HG03175 (cell line): Measurements from ENCODE around the gene PRR36.

ENCODE experiments used
- ATAC-seq: cut with Tn5 transposase; IDR thresholded peaks from one replicate; pipeline ENCODE4 v1.9.1; 2021; ENCODE audit warnings: mild to moderate bottlenecking, moderate library complexity; ENCODE audit not compliant: unreplicated experiment

The PRR36 gene

DNA sequence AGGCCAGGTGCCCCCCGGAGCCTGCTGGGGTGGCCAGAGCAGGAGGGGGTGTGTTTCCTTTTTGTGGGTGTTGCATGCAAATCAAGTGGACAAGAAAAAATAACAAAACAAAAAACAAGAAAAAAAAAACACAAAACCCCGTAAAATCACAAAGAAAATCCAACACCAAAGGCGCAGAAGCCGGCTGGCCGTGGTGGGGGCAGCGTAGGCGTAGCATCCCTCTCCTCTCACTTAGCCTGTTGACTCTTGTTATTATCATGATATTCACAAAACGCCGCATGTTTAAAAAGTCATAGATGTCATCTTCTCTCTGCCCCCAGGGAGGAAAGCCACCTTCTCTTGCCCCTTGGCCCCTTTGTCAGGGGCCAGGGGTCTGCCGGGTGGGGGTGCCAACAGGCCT, 39.5 kb upstream of the PRR36 start:
- no peak for ATAC-seq

GRCh38 chr19:7912697-7913564, 38.7 kb upstream of the PRR36 start:
- no peak for ATAC-seq

GRCh38 chr19:7912144-7912696, 38.0 kb upstream of the PRR36 start:
- no peak for ATAC-seq

- no peak for ATAC-seq
Observed at GRCh38 chr19:7911508-7912143, 37.4 kb upstream of the PRR36 start.

GRCh38 chr19:7910321-7911161, 36.4 kb upstream of the PRR36 start:
- no peak for ATAC-seq

- no peak for ATAC-seq
Observed at GRCh38 chr19:7909471-7910067, 35.4 kb upstream of the PRR36 start.

DNA sequence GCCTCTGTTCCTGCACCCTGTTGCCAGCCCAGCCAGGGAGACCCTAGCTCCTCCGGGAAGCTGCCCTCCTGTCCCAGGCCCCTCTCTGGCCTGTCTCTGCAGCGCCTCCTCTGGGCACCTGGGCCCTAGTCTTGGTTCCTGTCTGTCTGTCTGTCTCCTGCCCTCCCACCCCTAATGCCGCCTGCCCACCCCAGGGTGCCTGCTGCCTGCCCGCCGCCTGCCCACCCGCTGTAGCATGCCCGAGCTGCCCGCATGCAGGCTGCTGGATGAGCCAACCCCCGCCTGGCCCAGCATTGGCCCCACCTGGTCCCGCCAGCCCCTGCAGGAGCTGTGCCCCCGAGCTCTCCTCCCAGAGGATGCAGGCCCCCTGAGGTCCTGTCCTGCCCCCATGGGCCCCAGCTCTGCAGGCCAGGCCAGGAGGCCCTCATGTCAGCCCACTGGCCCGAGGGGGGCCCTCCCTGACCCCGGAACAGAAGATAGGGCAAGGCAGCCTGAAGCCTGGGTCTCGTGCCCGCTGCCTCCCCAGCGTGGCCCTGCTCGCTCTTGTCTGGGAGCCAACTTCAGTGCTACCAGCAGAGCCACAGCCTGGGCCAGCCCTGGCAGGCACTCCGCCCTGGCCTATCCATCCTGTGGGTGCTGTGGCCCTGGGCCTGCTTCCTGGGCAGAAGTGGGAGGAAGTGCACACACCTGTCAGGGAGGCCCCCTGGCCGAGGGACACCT, 34.7 kb upstream of the PRR36 start:
- ATAC-seq = no peak

- ATAC-seq = no peak
Observed at GRCh38 chr19:7908078-7908699, 34.0 kb upstream of the PRR36 start.

DNA sequence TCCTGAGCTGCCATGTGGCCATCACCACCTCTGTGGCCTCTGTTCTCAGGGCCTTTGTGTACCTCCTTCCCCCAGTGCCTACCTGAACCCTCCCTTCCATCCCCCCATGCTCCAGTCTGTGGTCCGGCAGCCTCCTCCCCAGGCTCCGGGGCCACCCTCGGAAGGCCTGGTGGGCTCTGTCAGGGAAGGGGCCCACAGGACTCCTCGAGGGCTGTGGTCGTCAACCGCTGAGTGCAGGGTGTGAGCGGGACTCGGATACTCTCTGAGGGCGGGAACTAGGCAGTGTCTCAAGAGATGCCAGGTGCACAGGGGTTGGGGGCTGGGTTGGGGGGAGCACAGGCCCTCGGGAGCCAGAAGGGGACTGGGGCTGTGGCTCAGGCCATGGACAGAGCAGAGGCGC, 33.4 kb upstream of the PRR36 start:
- no peak for ATAC-seq

DNA sequence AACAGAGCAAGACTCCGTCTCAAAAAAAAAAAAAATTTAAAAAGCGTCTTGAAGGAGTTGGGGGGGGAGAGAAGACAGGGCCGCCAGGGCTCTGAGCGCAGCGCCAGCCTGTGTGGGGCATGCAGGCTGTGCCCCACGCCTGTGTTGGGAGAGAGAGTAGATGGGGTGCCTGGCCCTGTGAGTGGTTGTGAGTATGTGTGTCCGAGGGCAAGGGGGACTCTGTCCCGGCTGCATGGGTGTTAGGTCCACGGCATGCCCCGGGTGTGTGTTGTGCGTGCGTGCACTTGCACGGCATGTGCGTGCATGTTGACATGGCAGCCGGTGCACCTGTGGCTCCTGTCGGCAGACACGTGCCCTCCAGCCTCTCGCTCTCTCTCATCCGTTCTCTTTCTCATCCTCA, 32.9 kb upstream of the PRR36 start:
- ATAC-seq = no peak

- ATAC-seq = no peak
Observed at GRCh38 chr19:7905859-7906258, 31.7 kb upstream of the PRR36 start.

- ATAC-seq = no peak
Observed at GRCh38 chr19:7905268-7905667, 31.1 kb upstream of the PRR36 start.

- ATAC-seq = peak; percentile 28
Observed at GRCh38 chr19:7904074-7905020, 30.2 kb upstream of the PRR36 start.

GRCh38 chr19:7903244-7904073, 29.3 kb upstream of the PRR36 start, which contains the start of gene MAP2K7:
MAP2K7 (plus strand) TSS chr19:7903877; CDS start chr19:7903945, 68 bp downstream.
- peak; percentile 86 for ATAC-seq

DNA sequence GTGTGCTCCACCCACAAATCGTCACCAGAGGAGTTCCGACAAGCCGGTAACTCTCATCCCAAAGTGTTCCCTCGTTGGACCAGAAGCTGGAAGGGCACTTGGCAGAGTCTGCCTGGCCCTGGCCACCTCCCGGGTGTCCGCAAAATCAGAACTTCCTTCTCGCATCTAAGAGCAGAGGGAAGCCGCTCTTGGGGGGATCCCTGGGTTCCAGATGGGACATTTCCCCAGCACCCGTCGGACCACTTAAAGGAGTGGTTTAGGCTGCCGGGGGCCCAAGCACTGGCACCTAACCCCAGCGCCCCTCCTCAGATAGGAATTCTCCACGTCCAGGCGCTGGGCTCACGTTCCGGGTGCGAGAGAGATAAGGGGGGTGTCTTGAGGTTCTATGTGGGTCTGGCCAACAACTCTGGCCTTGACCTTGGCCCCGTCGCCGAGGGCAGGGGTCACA, 28.6 kb upstream of the PRR36 start:
- ATAC-seq = no peak

- no peak for ATAC-seq
Observed at GRCh38 chr19:7901337-7901736, 27.1 kb upstream of the PRR36 start.

DNA sequence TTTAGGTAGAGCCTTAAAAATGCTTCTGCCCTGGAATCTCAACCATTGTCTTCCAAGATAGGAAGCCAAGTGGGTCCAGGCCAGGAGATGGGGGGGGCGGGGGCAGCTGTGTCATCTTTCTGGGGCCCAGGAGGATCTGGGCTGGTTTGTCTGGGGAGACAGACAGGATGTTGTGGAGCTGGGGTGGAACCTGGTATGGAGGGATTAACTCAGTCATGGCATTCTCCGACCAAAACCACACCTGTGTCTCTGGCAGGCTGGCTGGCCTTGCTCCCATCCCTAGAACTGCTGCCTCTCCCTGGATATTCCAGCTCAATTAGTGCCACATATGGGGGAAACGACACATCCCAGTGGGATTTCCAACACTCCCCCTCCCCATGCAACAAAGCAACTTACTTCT, 26.7 kb upstream of the PRR36 start:
- no peak for ATAC-seq
